Measurements from ENCODE around the gene S100B.

- TF ChIP-seq CTCF (IDR thresholded peaks at IDR 0.05) (no peak), POLR2A (IDR thresholded peaks at IDR 0.05) (no peak)
Observed at GRCh38 chr21:46626536-46626935, 21.7 kb upstream of the S100B start.
